Colonic mucosa (tissue), 4 donors: ENCODE results near the gene NIT1. TPM values are rescaled to one million over a fixed set of nuclear protein-coding genes. Genes with fewer than 3 reads are reported as not detected.

ENCODE experiments used
- DNase-seq: peaks from one replicate; pipeline ENCODE4 v3.0.0-alpha.2; 2020
- H3K27ac ChIP-seq: fragments of 200-600 bp; one replicate; pipeline ENCODE4 v1.8.0; 2021
- H3K27me3 ChIP-seq: fragments of 200-600 bp; one replicate; pipeline ENCODE4 v1.8.0; 2021
- H3K36me3 ChIP-seq: fragments of 200-600 bp; one replicate; pipeline ENCODE4 v1.8.0; 2021
- H3K4me1 ChIP-seq: fragments of 200-600 bp; one replicate; pipeline ENCODE4 v1.8.0; 2021; ENCODE audit warnings: mild to moderate bottlenecking
- H3K4me3 ChIP-seq: fragments of 200-600 bp; one replicate; pipeline ENCODE4 v1.8.0; 2021
- H3K9ac ChIP-seq, 2 donors: one replicate each; pipeline ENCODE4 v1.7.0; 2013; ENCODE audit warnings: control low read depth in 2 of 2, low read depth in 2 of 2, low read length in 2 of 2
- H3K9me3 ChIP-seq: fragments of 200-600 bp; one replicate; pipeline ENCODE4 v1.8.0; 2021
- intact Hi-C: fragments of 100-400 bp; cut with DNase I; formaldehyde crosslinking; loops from one replicate; pipeline ENCODE4 v1.14.1; 2022
- total RNA-seq, 2 donors: library from RNA; stranded (reverse); fragmentation: NEBNext Ultra II Directional in 1 of 2; extraction: Animal tissue kit (Norgen Biotek cat#: 25700) in 1 of 2; gene quantifications; one replicate each; pipeline ENCODE4 v1.2.1, GENCODE V29; 2021
- TF ChIP-seq, protein P1 (sequence below): fragments of 200-600 bp; IDR thresholded peaks from one replicate; pipeline ENCODE4 v1.8.0; 2022; ENCODE audit warnings: antibody characterized with exemption, mild to moderate bottlenecking
- donor health status: healthy.
- donor health status: DM: no; HTN: no; CAD: no.
- donor health status: DM: no; HTN: no; CAD: no.

Gene NIT1
- total RNA-seq, 2 donors from 2014 or later, result 58.8 to 84.4 TPM

DNA sequence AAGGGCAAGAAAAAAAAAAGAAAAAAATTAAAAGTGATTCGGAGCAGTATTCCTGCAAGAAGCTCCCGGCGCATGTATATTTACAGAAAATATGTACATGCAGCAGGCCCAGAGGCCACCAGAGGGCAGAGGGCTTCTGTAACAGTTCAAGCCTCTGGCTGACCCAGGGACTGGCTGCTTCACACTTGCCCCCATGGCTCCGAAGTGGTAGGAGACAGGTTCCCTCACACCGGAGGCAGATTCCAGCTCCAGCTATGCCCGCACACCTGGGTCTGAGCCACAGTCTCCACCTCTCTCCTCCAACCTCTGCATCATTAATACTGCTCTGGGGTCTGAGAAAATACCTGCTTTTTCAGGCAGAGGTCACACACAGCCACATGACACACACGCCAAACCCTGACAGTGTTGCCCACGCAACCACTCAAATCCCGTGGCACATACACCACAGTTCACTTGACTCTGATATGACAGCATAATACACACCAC, 46.0 kb upstream of the NIT1 start:
- no peaks in the 10 kb centered on the region for H3K27me3 ChIP-seq
- TF ChIP-seq, protein P1, sequence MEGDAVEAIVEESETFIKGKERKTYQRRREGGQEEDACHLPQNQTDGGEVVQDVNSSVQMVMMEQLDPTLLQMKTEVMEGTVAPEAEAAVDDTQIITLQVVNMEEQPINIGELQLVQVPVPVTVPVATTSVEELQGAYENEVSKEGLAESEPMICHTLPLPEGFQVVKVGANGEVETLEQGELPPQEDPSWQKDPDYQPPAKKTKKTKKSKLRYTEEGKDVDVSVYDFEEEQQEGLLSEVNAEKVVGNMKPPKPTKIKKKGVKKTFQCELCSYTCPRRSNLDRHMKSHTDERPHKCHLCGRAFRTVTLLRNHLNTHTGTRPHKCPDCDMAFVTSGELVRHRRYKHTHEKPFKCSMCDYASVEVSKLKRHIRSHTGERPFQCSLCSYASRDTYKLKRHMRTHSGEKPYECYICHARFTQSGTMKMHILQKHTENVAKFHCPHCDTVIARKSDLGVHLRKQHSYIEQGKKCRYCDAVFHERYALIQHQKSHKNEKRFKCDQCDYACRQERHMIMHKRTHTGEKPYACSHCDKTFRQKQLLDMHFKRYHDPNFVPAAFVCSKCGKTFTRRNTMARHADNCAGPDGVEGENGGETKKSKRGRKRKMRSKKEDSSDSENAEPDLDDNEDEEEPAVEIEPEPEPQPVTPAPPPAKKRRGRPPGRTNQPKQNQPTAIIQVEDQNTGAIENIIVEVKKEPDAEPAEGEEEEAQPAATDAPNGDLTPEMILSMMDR, result peak; percentile 41
- no peaks in the 10 kb centered on the region for H3K4me1 ChIP-seq
- DNase-seq, result peak; percentile 55
- H3K27ac ChIP-seq, result no peak overlapping the region
- no peak overlapping the region for H3K4me3 ChIP-seq
- H3K9ac ChIP-seq, result no peak overlapping the region
- H3K36me3 ChIP-seq, result no peaks in the 10 kb centered on the region
- intact Hi-C loops, result no loop called here
- H3K9me3 ChIP-seq, result no peaks in the 10 kb centered on the region

DNA sequence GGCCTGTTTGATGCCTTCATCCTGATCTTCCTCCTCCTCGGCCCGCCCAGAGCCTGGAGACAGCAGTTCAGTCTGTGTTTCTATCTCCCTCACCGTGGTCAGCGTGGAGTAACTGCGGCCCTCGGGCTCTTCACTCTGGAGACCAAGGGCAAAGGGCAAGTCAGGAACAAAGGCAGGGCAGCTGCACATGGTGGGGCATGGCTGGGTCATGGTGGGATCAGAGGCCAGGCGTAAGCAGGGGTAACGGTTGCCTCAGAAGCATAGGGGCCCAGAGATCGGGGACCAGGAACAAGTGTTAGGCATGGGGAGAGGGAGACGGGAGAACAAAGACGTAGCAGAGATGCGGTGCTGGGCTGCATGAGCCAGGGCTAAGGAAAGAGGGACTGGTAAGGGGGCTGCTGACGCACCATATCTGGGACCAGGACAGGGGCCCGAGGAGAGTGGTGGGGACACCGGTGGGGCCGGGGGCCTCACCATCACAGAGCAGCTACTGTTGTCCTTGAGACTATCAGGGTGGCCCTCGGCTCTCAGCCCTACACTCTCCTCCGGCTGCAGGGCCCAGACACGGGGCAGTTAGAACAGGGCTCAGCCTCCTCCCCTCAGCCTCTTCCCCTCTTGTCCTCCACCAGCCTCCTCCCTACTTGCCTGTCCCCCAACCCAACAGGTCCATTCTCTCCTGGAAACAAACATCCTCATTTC, 45.0 kb upstream of the NIT1 start:
- DNase-seq, result no peak
- Histone ChIP-seq H3K9ac (no peak overlapping the region), H3K36me3 (no peaks in the 10 kb centered on the region), H3K9me3 (no peaks in the 10 kb centered on the region), H3K27ac (no peak overlapping the region), H3K4me3 (no peak overlapping the region), H3K4me1 (no peaks in the 10 kb centered on the region), H3K27me3 (no peaks in the 10 kb centered on the region)
- intact Hi-C loops, result no loop called here
- TF ChIP-seq, protein P1, result no peak

GRCh38 chr1:161073474-161074121, 44.3 kb upstream of the NIT1 start:
- H3K4me1 ChIP-seq, result no peaks in the 10 kb centered on the region
- no peaks in the 10 kb centered on the region for H3K27me3 ChIP-seq
- H3K9me3 ChIP-seq, result no peaks in the 10 kb centered on the region
- TF ChIP-seq, protein P1, result no peak
- H3K36me3 ChIP-seq, result no peaks in the 10 kb centered on the region
- H3K9ac ChIP-seq, result no peak overlapping the region
- intact Hi-C loops, result no loop called here
- peak; percentile 49 for DNase-seq
- no peak overlapping the region for H3K4me3 ChIP-seq
- H3K27ac ChIP-seq, result no peak overlapping the region

DNA sequence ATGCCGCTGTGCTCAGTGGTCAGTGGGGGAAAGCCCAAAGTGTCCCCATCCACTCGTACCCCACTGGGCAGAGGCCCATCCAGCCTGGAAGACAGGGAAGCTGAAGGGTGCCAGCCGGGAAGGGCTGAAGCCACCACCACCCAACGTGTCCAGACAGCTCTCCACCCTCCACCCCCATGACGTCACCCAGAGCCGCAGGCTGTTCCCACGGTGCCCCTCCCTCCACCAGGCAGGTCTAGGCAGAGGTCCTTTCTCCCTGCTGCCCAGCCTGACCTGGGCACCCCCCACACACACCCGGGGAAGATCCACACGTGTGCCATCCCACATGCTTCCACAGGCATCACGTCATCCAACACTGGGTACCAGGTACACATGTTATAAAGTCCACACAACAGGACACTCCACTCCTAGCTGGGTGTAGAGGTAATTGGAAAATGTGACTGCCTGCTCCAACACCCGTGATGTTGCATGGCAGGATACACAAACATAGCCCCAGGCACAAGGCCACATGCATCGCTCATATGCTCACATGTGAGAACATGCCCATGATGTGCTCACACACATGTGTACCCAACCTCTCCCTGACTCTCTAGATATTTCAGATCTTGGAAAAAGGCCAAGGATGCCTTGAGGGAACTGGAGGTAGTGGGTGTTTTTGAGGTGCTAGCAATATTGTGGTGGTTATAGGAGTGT, 43.1 kb upstream of the NIT1 start:
- no peak for DNase-seq
- no peak overlapping the region for H3K4me3 ChIP-seq

GRCh38 chr1:161076410-161076809, 41.5 kb upstream of the NIT1 start:
- Histone ChIP-seq H3K27ac (no peak overlapping the region), H3K4me1 (no peaks in the 10 kb centered on the region), H3K27me3 (no peaks in the 10 kb centered on the region), H3K9ac (no peak overlapping the region), H3K4me3 (no peak overlapping the region), H3K36me3 (no peaks in the 10 kb centered on the region), H3K9me3 (no peaks in the 10 kb centered on the region)
- intact Hi-C loops, result no loop called here
- TF ChIP-seq, protein P1, result no peak
- DNase-seq, result no peak

More for the DNA sequence above, 43.1 kb upstream of the NIT1 start:
- Histone ChIP-seq H3K9ac (no peak overlapping the region), H3K36me3 (no peaks in the 10 kb centered on the region), H3K4me1 (no peaks in the 10 kb centered on the region), H3K27me3 (no peaks in the 10 kb centered on the region), H3K27ac (no peak overlapping the region), H3K9me3 (no peaks in the 10 kb centered on the region)
- intact Hi-C loops, result no loop called here
- TF ChIP-seq, protein P1, result no peak
